Caco-2 (cell line): Measurements from ENCODE around the gene KCNK7. TPM values are rescaled to one million over a fixed set of nuclear protein-coding genes. Genes with fewer than 3 reads are reported as not detected.

Source experiments
- BruUV-seq: library from RNA; stranded (reverse); fragments of 400-500 nt; replicated peaks from 2 replicates; lab custom pipeline; 2021; lab: Mats Ljungman, UMichigan
- CTCF ChIA-PET: fragments of 300-600 bp; sonication (Branson Sonifier 250); formaldehyde crosslinking; loops from one replicate; lab custom pipeline; 2022; ENCODE audit warnings: antibody characterized with exemption; lab: Charles Lee
- POLR2A ChIA-PET: fragments of 300-600 bp; sonication (Branson Sonifier 250); formaldehyde crosslinking; loops from one replicate; lab custom pipeline; 2022; ENCODE audit warnings: antibody characterized with exemption; lab: Charles Lee
- DNase-seq, 2 experiments: peaks; one replicate each; pipeline versions ENCODE4 v3.0.0 to v3.0.0-alpha.2; 2020 to 2022
- H3K27me3 ChIP-seq: replicated peaks from 2 replicates; pipeline ENCODE4 v1.6.0; 2011; ENCODE audit warnings: low read length; ENCODE audit not compliant: control insufficient read depth, insufficient read depth
- H3K36me3 ChIP-seq: 2 replicates; pipeline ENCODE4 v1.5.1; 2011; ENCODE audit warnings: low read length; ENCODE audit not compliant: control insufficient read depth, insufficient read depth
- H3K4me1 ChIP-seq: fragments of 250-450 bp; sonication (Bioruptor Pico); 2 replicates; pipeline ENCODE4 v1.5.1; 2020; ENCODE audit warnings: mild to moderate bottlenecking
- H3K4me3 ChIP-seq: 2 replicates; pipeline ENCODE4 v1.5.1; 2011; ENCODE audit warnings: low read depth, mild to moderate bottlenecking, control low read depth, low read length
- H3K9me3 ChIP-seq: fragments of 250-450 bp; sonication (Bioruptor Pico); 2 replicates; pipeline ENCODE4 v1.5.1; 2020; ENCODE audit warnings: mild to moderate bottlenecking, moderate library complexity
- H3K27ac Mint-ChIP-seq: one replicate; pipeline ENCODE4 v1.8.0; 2022; ENCODE audit warnings: mixed read lengths; ENCODE audit not compliant: unreplicated experiment
- H3K27me3 Mint-ChIP-seq: one replicate; pipeline ENCODE4 v1.8.0; 2022; ENCODE audit warnings: mixed read lengths; ENCODE audit not compliant: insufficient read depth, unreplicated experiment
- H3K36me3 Mint-ChIP-seq: one replicate; pipeline ENCODE4 v1.8.0; 2022; ENCODE audit warnings: mild to moderate bottlenecking, mixed read lengths; ENCODE audit not compliant: insufficient read depth, unreplicated experiment
- H3K4me1 Mint-ChIP-seq: one replicate; pipeline ENCODE4 v1.8.0; 2022; ENCODE audit warnings: low read depth, mixed read lengths; ENCODE audit not compliant: unreplicated experiment
- H3K4me3 Mint-ChIP-seq: one replicate; pipeline ENCODE4 v1.8.0; 2022; ENCODE audit warnings: mild to moderate bottlenecking, moderate library complexity, mixed read lengths; ENCODE audit not compliant: unreplicated experiment
- H3K9me3 Mint-ChIP-seq: one replicate; pipeline ENCODE4 v1.8.0; 2022; ENCODE audit warnings: mixed read lengths; ENCODE audit not compliant: unreplicated experiment
- CTCF ChIP-seq, 2 experiments: fragments of 200-600 bp in 1 of 2; IDR thresholded peaks; 1 replicate in 1 of 2; 2 replicates in 1 of 2; pipeline versions ENCODE4 v1.5.1 to v1.8.0; 2011 to 2022; ENCODE audit warnings: antibody characterized with exemption in 1 of 2, control low read depth in 1 of 2, inconsistent platforms in 1 of 2, low read depth in 1 of 2, low read length in 1 of 2, mild to moderate bottlenecking in 1 of 2, moderate library complexity in 1 of 2; ENCODE audit not compliant: insufficient read depth in 1 of 2, severe bottlenecking in 1 of 2, unreplicated experiment in 1 of 2
- intact Hi-C: fragments of 100-400 bp; cut with micrococcal nuclease; formaldehyde crosslinking; loops from one replicate; pipeline ENCODE4 v1.10.0; 2022; ENCODE audit not compliant: unreplicated experiment
- total RNA-seq: library from RNA; stranded (reverse); gene quantifications from 2 replicates; pipeline ENCODE4 v1.2.3, GENCODE V29; 2022

KCNK7 gene
- total RNA-seq, 1 experiment from 2014 or later: 0.39 TPM

GRCh38 chr11:65630215-65630614, 34.6 kb upstream of the KCNK7 start:
- Mint-ChIP-seq H3K9me3 (no peaks in the 10 kb centered on the region), H3K36me3 (peaks cover 38% of the 10 kb centered on the region), H3K27ac (no peak overlapping the region), H3K4me3 (no peak overlapping the region), H3K27me3 (no peaks in the 10 kb centered on the region), H3K4me1 (no peaks in the 10 kb centered on the region)
- no TSS peak for BruUV-seq
- H3K4me1 ChIP-seq: no peaks in the 10 kb centered on the region
- DNase-seq: no peak
- no peaks in the 10 kb centered on the region for H3K27me3 ChIP-seq
- H3K9me3 ChIP-seq: no peaks in the 10 kb centered on the region
- no peak overlapping the region for H3K4me3 ChIP-seq
- TF ChIP-seq CTCF (IDR thresholded peaks at IDR 0.05; ENCODE audit: insufficient read depth in 1 of 2, low read depth in 1 of 2, low read length in 1 of 2, severe bottlenecking in 1 of 2, unreplicated experiment in 1 of 2): no peak
- H3K36me3 ChIP-seq: peaks cover 7% of the 10 kb centered on the region
- intact Hi-C loops: no loop called here
- CTCF ChIA-PET: no interaction called here
- POLR2A ChIA-PET: no interaction called here

GRCh38 chr11:65629579-65629978, 34.0 kb upstream of the KCNK7 start:
- no TSS peak for BruUV-seq
- peaks cover 38% of the 10 kb centered on the region for H3K36me3 Mint-ChIP-seq
- Histone ChIP-seq H3K4me1 (no peaks in the 10 kb centered on the region), H3K4me3 (no peak overlapping the region), H3K9me3 (no peaks in the 10 kb centered on the region), H3K27me3 (no peaks in the 10 kb centered on the region), H3K36me3 (peaks cover 4% of the 10 kb centered on the region)
- no peaks in the 10 kb centered on the region for H3K27me3 Mint-ChIP-seq
- H3K9me3 Mint-ChIP-seq: no peaks in the 10 kb centered on the region
- ChIA-PET CTCF (no interaction called here), POLR2A (no interaction called here)
- H3K4me1 Mint-ChIP-seq: no peaks in the 10 kb centered on the region
- TF ChIP-seq CTCF (IDR thresholded peaks at IDR 0.05; ENCODE audit: insufficient read depth in 1 of 2, low read depth in 1 of 2, low read length in 1 of 2, severe bottlenecking in 1 of 2, unreplicated experiment in 1 of 2): no peak
- intact Hi-C loops: no loop called here
- DNase-seq: no peak
- no peak overlapping the region for H3K4me3 Mint-ChIP-seq
- H3K27ac Mint-ChIP-seq: no peak overlapping the region

- H3K4me3 ChIP-seq: no peak overlapping the region
- no peak overlapping the region for H3K4me3 Mint-ChIP-seq
- DNase-seq: no peak
- peaks cover 37% of the 10 kb centered on the region for H3K36me3 Mint-ChIP-seq
- no peak overlapping the region for H3K27ac Mint-ChIP-seq
- no peaks in the 10 kb centered on the region for H3K4me1 Mint-ChIP-seq
- no peaks in the 10 kb centered on the region for H3K9me3 Mint-ChIP-seq
- no TSS peak for BruUV-seq
- no peaks in the 10 kb centered on the region for H3K4me1 ChIP-seq
- intact Hi-C loops: no loop called here
- H3K36me3 ChIP-seq: peaks cover 4% of the 10 kb centered on the region; the same call in 1 of the 2 replicates
- TF ChIP-seq CTCF (IDR thresholded peaks at IDR 0.05; ENCODE audit: insufficient read depth in 1 of 2, low read depth in 1 of 2, low read length in 1 of 2, severe bottlenecking in 1 of 2, unreplicated experiment in 1 of 2): no peak
- ChIA-PET CTCF (no interaction called here), POLR2A (no interaction called here)
- H3K27me3 Mint-ChIP-seq: no peaks in the 10 kb centered on the region
- no peaks in the 10 kb centered on the region for H3K9me3 ChIP-seq
- no peaks in the 10 kb centered on the region for H3K27me3 ChIP-seq
These were observed 31.6 kb upstream of the KCNK7 start for GRCh38 chr11:65627202-65627601.
